WTC11 (cell line): ENCODE measurements around the gene KATNA1. TPM values are rescaled to one million over a fixed set of nuclear protein-coding genes. Genes with fewer than 3 reads are reported as not detected.
A peak's percentile ranks its signal among the peaks of the same experiment; 100 is the strongest.

Source experiments
- CREM ChIP-seq: sonication (generic); formaldehyde crosslinking; IDR thresholded peaks from 2 replicates; pipeline ENCODE4 v1.8.1; 2022; ENCODE audit warnings: mild to moderate bottlenecking, missing genetic modification reagents, moderate library complexity
- ESRRA ChIP-seq: sonication (generic); formaldehyde crosslinking; IDR thresholded peaks from 2 replicates; pipeline ENCODE4 v1.8.1; 2022; ENCODE audit warnings: mild to moderate bottlenecking, missing genetic modification reagents, borderline replicate concordance
- ETV6 ChIP-seq: sonication (generic); formaldehyde crosslinking; IDR thresholded peaks from 2 replicates; pipeline ENCODE4 v1.8.1; 2022; ENCODE audit warnings: mild to moderate bottlenecking, missing genetic modification reagents
- FOXP1 ChIP-seq: sonication (generic); formaldehyde crosslinking; IDR thresholded peaks from 2 replicates; pipeline ENCODE4 v1.8.0; 2022; ENCODE audit warnings: missing genetic modification reagents, mild to moderate bottlenecking, moderate library complexity, borderline replicate concordance
- GRHL2 ChIP-seq: fragments of 250-450 bp; sonication (Bioruptor Pico); IDR thresholded peaks from 2 replicates; pipeline ENCODE4 v1.8.0; 2022; ENCODE audit warnings: mild to moderate bottlenecking, moderate library complexity; ENCODE audit not compliant: insufficient replicate concordance, severe bottlenecking
- IRF2 ChIP-seq: sonication (generic); formaldehyde crosslinking; IDR thresholded peaks from 2 replicates; pipeline ENCODE4 v1.8.0; 2022; ENCODE audit warnings: low read depth, missing genetic modification reagents, borderline replicate concordance
- KAT7 ChIP-seq: sonication (generic); formaldehyde crosslinking; IDR thresholded peaks from 2 replicates; pipeline ENCODE4 v1.8.1; 2023; ENCODE audit warnings: missing genetic modification reagents, mild to moderate bottlenecking, borderline replicate concordance
- OVOL2 ChIP-seq: fragments of 250-450 bp; sonication (Bioruptor Pico); IDR thresholded peaks from 2 replicates; pipeline ENCODE4 v1.9.0; 2021; ENCODE audit warnings: mild to moderate bottlenecking, borderline replicate concordance
- RORB ChIP-seq: fragments of 250-450 bp; sonication (Bioruptor Pico); IDR thresholded peaks from 2 replicates; pipeline ENCODE4 v1.9.0; 2021; ENCODE audit warnings: mild to moderate bottlenecking
- SMAD3 ChIP-seq: sonication (generic); formaldehyde crosslinking; IDR thresholded peaks from 2 replicates; pipeline ENCODE4 v1.8.0; 2022; ENCODE audit warnings: missing genetic modification reagents, mild to moderate bottlenecking, borderline replicate concordance
- ZNF263 ChIP-seq: sonication (generic); formaldehyde crosslinking; IDR thresholded peaks from 2 replicates; pipeline ENCODE4 v1.8.1; 2022; ENCODE audit warnings: low read depth, mild to moderate bottlenecking, moderate library complexity, missing genetic modification reagents
- total RNA-seq: library from RNA; stranded (reverse); gene quantifications from 3 replicates; pipeline ENCODE4 v1.2.3, GENCODE V29; 2021
- TF ChIP-seq, protein P1 (sequence below): sonication (generic); formaldehyde crosslinking; IDR thresholded peaks from 2 replicates; pipeline ENCODE4 v1.8.1; 2022; ENCODE audit warnings: missing genetic modification reagents, borderline replicate concordance
- TF ChIP-seq, protein P2 (sequence below): sonication (generic); formaldehyde crosslinking; IDR thresholded peaks from 2 replicates; pipeline ENCODE4 v1.8.0; 2022; ENCODE audit warnings: missing genetic modification reagents
- TF ChIP-seq, protein P3 (sequence below): fragments of 250-450 bp; sonication (Bioruptor Pico); IDR thresholded peaks from 2 replicates; pipeline ENCODE4 v1.8.0; 2021; ENCODE audit warnings: mild to moderate bottlenecking
- TF ChIP-seq, protein P4 (sequence below): sonication (generic); formaldehyde crosslinking; IDR thresholded peaks from 2 replicates; pipeline ENCODE4 v1.8.0; 2022; ENCODE audit warnings: mild to moderate bottlenecking, missing genetic modification reagents
- TF ChIP-seq, protein P5 (sequence below): sonication (generic); formaldehyde crosslinking; IDR thresholded peaks from 2 replicates; pipeline ENCODE4 v1.8.0; 2023; ENCODE audit warnings: missing genetic modification reagents, mild to moderate bottlenecking, borderline replicate concordance
- TF ChIP-seq, protein P6 (sequence below): sonication (generic); formaldehyde crosslinking; conservative IDR thresholded peaks from 2 replicates; pipeline ENCODE4 v1.8.1; 2022; ENCODE audit warnings: mild to moderate bottlenecking, missing genetic modification reagents
- TF ChIP-seq, protein P7 (sequence below): fragments of 250-450 bp; sonication (Bioruptor Pico); IDR thresholded peaks from 2 replicates; pipeline ENCODE4 v2.1.2; 2022; ENCODE audit warnings: mild to moderate bottlenecking, moderate library complexity
- TF ChIP-seq, protein P8 (sequence below): sonication (generic); formaldehyde crosslinking; IDR thresholded peaks from 2 replicates; pipeline ENCODE4 v1.8.1; 2023; ENCODE audit warnings: mild to moderate bottlenecking, missing genetic modification reagents

The KATNA1 gene
- total RNA-seq, 1 experiment from 2014 or later: 18.1 TPM

DNA sequence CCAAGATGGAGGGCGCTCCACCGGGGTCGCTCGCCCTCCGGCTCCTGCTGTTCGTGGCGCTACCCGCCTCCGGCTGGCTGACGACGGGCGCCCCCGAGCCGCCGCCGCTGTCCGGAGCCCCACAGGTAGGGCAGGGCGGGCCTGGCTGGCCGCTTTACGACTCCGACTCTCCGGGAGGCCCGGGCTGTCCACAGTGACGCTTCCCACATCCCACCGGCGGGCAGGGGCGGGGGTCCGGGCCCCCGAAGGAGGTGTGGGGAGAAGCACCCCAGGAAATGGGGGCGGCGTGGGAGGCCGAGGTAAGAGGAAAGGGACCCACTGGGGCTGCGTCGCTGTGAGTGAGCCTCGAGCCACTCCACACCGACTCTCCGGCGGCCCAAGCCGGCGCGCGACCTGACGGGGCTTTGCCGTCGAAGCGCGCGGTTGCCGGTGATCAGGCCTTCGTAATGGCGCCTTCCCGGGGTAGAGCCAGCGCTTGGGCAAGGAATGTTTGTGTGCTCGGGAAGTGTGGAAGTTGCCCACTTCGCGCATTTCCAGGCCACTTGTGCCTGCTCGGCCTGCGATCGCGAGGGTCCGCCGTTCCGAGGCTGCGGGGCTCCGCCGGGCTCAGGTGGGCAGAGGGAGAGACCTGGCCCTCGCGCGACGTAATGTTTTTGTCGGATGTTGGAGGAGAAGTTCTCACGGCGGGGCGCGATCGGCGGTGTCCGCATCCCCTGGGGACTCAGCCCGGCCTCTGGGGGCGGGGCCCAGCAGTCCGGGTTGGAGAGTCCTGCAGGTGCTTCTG lies 81.9 kb downstream of the KATNA1 start (continued):
- TF ChIP-seq, protein P1, sequence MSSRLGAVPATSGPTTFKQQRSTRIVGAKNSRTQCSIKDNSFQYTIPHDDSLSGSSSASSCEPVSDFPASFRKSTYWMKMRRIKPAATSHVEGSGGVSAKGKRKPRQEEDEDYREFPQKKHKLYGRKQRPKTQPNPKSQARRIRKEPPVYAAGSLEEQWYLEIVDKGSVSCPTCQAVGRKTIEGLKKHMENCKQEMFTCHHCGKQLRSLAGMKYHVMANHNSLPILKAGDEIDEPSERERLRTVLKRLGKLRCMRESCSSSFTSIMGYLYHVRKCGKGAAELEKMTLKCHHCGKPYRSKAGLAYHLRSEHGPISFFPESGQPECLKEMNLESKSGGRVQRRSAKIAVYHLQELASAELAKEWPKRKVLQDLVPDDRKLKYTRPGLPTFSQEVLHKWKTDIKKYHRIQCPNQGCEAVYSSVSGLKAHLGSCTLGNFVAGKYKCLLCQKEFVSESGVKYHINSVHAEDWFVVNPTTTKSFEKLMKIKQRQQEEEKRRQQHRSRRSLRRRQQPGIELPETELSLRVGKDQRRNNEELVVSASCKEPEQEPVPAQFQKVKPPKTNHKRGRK (CRISPR knock-in tag): no peak
- TF ChIP-seq ETV6: peak; percentile 48; the same call in 1 of the 2 replicates
- no peak for TF ChIP-seq KAT7
- TF ChIP-seq GRHL2 (CRISPR knock-in tag): no peak
- no peak for TF ChIP-seq ESRRA (CRISPR knock-in tag)
- TF ChIP-seq CREM: peak; percentile 67; the same call in 1 of the 2 replicates
- TF ChIP-seq, protein P2, sequence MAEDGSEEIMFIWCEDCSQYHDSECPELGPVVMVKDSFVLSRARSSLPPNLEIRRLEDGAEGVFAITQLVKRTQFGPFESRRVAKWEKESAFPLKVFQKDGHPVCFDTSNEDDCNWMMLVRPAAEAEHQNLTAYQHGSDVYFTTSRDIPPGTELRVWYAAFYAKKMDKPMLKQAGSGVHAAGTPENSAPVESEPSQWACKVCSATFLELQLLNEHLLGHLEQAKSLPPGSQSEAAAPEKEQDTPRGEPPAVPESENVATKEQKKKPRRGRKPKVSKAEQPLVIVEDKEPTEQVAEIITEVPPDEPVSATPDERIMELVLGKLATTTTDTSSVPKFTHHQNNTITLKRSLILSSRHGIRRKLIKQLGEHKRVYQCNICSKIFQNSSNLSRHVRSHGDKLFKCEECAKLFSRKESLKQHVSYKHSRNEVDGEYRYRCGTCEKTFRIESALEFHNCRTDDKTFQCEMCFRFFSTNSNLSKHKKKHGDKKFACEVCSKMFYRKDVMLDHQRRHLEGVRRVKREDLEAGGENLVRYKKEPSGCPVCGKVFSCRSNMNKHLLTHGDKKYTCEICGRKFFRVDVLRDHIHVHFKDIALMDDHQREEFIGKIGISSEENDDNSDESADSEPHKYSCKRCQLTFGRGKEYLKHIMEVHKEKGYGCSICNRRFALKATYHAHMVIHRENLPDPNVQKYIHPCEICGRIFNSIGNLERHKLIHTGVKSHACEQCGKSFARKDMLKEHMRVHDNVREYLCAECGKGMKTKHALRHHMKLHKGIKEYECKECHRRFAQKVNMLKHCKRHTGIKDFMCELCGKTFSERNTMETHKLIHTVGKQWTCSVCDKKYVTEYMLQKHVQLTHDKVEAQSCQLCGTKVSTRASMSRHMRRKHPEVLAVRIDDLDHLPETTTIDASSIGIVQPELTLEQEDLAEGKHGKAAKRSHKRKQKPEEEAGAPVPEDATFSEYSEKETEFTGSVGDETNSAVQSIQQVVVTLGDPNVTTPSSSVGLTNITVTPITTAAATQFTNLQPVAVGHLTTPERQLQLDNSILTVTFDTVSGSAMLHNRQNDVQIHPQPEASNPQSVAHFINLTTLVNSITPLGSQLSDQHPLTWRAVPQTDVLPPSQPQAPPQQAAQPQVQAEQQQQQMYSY: 0 out of 2 replicates have a peak, but pooled peaks have one; percentile 17
- no peak for TF ChIP-seq OVOL2
- TF ChIP-seq, protein P3, sequence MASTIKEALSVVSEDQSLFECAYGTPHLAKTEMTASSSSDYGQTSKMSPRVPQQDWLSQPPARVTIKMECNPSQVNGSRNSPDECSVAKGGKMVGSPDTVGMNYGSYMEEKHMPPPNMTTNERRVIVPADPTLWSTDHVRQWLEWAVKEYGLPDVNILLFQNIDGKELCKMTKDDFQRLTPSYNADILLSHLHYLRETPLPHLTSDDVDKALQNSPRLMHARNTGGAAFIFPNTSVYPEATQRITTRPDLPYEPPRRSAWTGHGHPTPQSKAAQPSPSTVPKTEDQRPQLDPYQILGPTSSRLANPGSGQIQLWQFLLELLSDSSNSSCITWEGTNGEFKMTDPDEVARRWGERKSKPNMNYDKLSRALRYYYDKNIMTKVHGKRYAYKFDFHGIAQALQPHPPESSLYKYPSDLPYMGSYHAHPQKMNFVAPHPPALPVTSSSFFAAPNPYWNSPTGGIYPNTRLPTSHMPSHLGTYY (CRISPR knock-in tag): no peak
- TF ChIP-seq, protein P4, sequence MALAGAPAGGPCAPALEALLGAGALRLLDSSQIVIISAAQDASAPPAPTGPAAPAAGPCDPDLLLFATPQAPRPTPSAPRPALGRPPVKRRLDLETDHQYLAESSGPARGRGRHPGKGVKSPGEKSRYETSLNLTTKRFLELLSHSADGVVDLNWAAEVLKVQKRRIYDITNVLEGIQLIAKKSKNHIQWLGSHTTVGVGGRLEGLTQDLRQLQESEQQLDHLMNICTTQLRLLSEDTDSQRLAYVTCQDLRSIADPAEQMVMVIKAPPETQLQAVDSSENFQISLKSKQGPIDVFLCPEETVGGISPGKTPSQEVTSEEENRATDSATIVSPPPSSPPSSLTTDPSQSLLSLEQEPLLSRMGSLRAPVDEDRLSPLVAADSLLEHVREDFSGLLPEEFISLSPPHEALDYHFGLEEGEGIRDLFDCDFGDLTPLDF (CRISPR knock-in tag): peak; percentile 28; the same call in 1 of the 2 replicates
- 0 out of 2 replicates have a peak, but pooled peaks have one; percentile 40 for TF ChIP-seq ZNF263 (CRISPR knock-in tag)
- TF ChIP-seq, protein P5, sequence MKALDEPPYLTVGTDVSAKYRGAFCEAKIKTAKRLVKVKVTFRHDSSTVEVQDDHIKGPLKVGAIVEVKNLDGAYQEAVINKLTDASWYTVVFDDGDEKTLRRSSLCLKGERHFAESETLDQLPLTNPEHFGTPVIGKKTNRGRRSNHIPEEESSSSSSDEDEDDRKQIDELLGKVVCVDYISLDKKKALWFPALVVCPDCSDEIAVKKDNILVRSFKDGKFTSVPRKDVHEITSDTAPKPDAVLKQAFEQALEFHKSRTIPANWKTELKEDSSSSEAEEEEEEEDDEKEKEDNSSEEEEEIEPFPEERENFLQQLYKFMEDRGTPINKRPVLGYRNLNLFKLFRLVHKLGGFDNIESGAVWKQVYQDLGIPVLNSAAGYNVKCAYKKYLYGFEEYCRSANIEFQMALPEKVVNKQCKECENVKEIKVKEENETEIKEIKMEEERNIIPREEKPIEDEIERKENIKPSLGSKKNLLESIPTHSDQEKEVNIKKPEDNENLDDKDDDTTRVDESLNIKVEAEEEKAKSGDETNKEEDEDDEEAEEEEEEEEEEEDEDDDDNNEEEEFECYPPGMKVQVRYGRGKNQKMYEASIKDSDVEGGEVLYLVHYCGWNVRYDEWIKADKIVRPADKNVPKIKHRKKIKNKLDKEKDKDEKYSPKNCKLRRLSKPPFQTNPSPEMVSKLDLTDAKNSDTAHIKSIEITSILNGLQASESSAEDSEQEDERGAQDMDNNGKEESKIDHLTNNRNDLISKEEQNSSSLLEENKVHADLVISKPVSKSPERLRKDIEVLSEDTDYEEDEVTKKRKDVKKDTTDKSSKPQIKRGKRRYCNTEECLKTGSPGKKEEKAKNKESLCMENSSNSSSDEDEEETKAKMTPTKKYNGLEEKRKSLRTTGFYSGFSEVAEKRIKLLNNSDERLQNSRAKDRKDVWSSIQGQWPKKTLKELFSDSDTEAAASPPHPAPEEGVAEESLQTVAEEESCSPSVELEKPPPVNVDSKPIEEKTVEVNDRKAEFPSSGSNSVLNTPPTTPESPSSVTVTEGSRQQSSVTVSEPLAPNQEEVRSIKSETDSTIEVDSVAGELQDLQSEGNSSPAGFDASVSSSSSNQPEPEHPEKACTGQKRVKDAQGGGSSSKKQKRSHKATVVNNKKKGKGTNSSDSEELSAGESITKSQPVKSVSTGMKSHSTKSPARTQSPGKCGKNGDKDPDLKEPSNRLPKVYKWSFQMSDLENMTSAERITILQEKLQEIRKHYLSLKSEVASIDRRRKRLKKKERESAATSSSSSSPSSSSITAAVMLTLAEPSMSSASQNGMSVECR (CRISPR knock-in tag): peak; percentile 78
- peak; percentile 75; the same call in 1 of the 2 replicates for TF ChIP-seq FOXP1
- no peak for TF ChIP-seq IRF2 (CRISPR knock-in tag)
- TF ChIP-seq RORB (CRISPR knock-in tag): no peak
- TF ChIP-seq, protein P6, sequence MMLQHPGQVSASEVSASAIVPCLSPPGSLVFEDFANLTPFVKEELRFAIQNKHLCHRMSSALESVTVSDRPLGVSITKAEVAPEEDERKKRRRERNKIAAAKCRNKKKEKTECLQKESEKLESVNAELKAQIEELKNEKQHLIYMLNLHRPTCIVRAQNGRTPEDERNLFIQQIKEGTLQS (CRISPR knock-in tag): no peak
- TF ChIP-seq, protein P7, sequence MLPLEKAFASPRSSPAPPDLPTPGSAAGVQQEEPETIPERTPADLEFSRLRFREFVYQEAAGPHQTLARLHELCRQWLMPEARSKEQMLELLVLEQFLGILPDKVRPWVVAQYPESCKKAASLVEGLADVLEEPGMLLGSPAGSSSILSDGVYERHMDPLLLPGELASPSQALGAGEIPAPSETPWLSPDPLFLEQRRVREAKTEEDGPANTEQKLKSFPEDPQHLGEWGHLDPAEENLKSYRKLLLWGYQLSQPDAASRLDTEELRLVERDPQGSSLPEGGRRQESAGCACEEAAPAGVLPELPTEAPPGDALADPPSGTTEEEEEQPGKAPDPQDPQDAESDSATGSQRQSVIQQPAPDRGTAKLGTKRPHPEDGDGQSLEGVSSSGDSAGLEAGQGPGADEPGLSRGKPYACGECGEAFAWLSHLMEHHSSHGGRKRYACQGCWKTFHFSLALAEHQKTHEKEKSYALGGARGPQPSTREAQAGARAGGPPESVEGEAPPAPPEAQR (CRISPR knock-in tag): no peak
- TF ChIP-seq, protein P8, sequence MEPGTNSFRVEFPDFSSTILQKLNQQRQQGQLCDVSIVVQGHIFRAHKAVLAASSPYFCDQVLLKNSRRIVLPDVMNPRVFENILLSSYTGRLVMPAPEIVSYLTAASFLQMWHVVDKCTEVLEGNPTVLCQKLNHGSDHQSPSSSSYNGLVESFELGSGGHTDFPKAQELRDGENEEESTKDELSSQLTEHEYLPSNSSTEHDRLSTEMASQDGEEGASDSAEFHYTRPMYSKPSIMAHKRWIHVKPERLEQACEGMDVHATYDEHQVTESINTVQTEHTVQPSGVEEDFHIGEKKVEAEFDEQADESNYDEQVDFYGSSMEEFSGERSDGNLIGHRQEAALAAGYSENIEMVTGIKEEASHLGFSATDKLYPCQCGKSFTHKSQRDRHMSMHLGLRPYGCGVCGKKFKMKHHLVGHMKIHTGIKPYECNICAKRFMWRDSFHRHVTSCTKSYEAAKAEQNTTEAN (CRISPR knock-in tag): 0 out of 2 replicates have a peak, but pooled peaks have one; percentile 53
- TF ChIP-seq SMAD3: 0 out of 2 replicates have a peak, but pooled peaks have one; percentile 49
